H1 (cell line): ENCODE measurements around the gene C19orf44. TPM values are rescaled to one million over a fixed set of nuclear protein-coding genes. Genes with fewer than 3 reads are reported as not detected.

Experiments used
- CTCF ChIA-PET: fragments of 300-600 bp; sonication (Branson Sonifier 250); formaldehyde crosslinking; loops from one replicate; lab custom pipeline; 2021; ENCODE audit not compliant: partially characterized antibody; lab: Charles Lee
- POLR2A ChIA-PET: fragments of 300-600 bp; sonication (Branson Sonifier 250); formaldehyde crosslinking; loops from one replicate; lab custom pipeline; 2021; ENCODE audit warnings: inconsistent platforms; ENCODE audit not compliant: partially characterized antibody; lab: Charles Lee
- DNase-seq, 2 experiments: peaks; one replicate each; pipeline versions ENCODE4 v3.0.0 to v3.0.0-alpha.2; 2010 to 2022; ENCODE audit warnings: low spot score in 2 of 2, low read depth in 1 of 2, mixed read lengths in 1 of 2
- FAIRE-seq: peaks from 2 replicates; lab custom pipeline; 2011; peaks lifted over from hg19 to GRCh38; lab: Jason Lieb, UNC
- H2AFZ ChIP-seq: 2 replicates; pipeline ENCODE4 v1.8.1; 2012; ENCODE audit warnings: low read length, inconsistent platforms
- H2AK5ac ChIP-seq: 2 replicates; pipeline ENCODE4 v1.6.1; 2013; ENCODE audit warnings: low read depth, low read length
- H2BK120ac ChIP-seq: replicated peaks from 2 replicates; pipeline ENCODE3; 2013; ENCODE audit warnings: low read depth, low read length, inconsistent platforms
- H2BK12ac ChIP-seq: 2 replicates; pipeline ENCODE4 v1.6.1; 2013; ENCODE audit warnings: low read depth, low read length
- H2BK15ac ChIP-seq: 2 replicates; pipeline ENCODE4 v1.6.1; 2013; ENCODE audit warnings: low read length
- H2BK20ac ChIP-seq: 2 replicates; pipeline ENCODE4 v1.6.1; 2013; ENCODE audit warnings: low read length
- H2BK5ac ChIP-seq: 2 replicates; pipeline ENCODE4 v1.6.1; 2013; ENCODE audit warnings: low read depth, low read length
- H3K14ac ChIP-seq: 2 replicates; pipeline ENCODE4 v1.6.1; 2013; ENCODE audit warnings: inconsistent platforms; ENCODE audit not compliant: insufficient read length
- H3K18ac ChIP-seq: 2 replicates; pipeline ENCODE4 v1.6.1; 2013; ENCODE audit warnings: low read length; ENCODE audit errors: extremely low read depth
- H3K23ac ChIP-seq: 2 replicates; pipeline ENCODE4 v1.6.1; 2013; ENCODE audit warnings: inconsistent platforms; ENCODE audit not compliant: insufficient read length
- H3K23me2 ChIP-seq: 2 replicates; pipeline ENCODE4 v1.6.1; 2013; ENCODE audit warnings: low read depth, low read length
- H3K27ac ChIP-seq: 2 replicates; pipeline ENCODE4 v1.6.1; 2011; ENCODE audit warnings: low read depth, low read length, inconsistent platforms
- H3K27me3 ChIP-seq, 4 experiments: replicated peaks in 1 of 4; 1 replicate in 1 of 4; 2 replicates in 3 of 4; pipeline versions ENCODE4 v1.6.1 to v1.8.1; 2011 to 2013; ENCODE audit warnings: low read length in 3 of 4, mild to moderate bottlenecking in 3 of 4, inconsistent platforms in 2 of 4, mixed read lengths in 2 of 4, moderate library complexity in 1 of 4; ENCODE audit not compliant: control insufficient read depth in 3 of 4, insufficient read depth in 3 of 4; ENCODE audit errors: extremely low read depth in 1 of 4
- H3K36me3 ChIP-seq, 4 experiments: 2 replicates each; pipeline versions ENCODE4 v1.6.1 to v1.8.1; 2011 to 2013; ENCODE audit warnings: mild to moderate bottlenecking in 4 of 4, low read length in 3 of 4, moderate library complexity in 2 of 4, control low read depth in 1 of 4, inconsistent platforms in 1 of 4; ENCODE audit not compliant: insufficient read depth in 4 of 4, control insufficient read depth in 2 of 4
- H3K4ac ChIP-seq: replicated peaks from 2 replicates; pipeline ENCODE3; 2013; ENCODE audit warnings: low read length, low read depth, mixed read lengths, inconsistent platforms; ENCODE audit not compliant: insufficient read length
- H3K4me1 ChIP-seq, 4 experiments: replicated peaks in 1 of 4; 1 replicate in 1 of 4; 2 replicates in 3 of 4; pipeline versions ENCODE4 v1.6.1 to v1.8.1; 2011 to 2013; ENCODE audit warnings: low read length in 3 of 4, inconsistent platforms in 2 of 4, mixed read lengths in 1 of 4; ENCODE audit not compliant: insufficient read depth in 4 of 4, control insufficient read depth in 3 of 4
- H3K4me2 ChIP-seq, 2 experiments: 2 replicates each; pipeline versions ENCODE4 v1.6.1 to v1.8.1; 2011 to 2013; ENCODE audit warnings: low read depth in 2 of 2, low read length in 2 of 2, control low read depth in 1 of 2, inconsistent platforms in 1 of 2, mild to moderate bottlenecking in 1 of 2; ENCODE audit not compliant: insufficient read depth in 1 of 2
- H3K4me3 ChIP-seq, 4 experiments: fragments of 200-600, 300-600 bp in 1 of 4; sonication (generic), shearing (Covaris generic), sonication (Bioruptor Twin) in 1 of 4; 2 replicates each; pipeline versions ENCODE4 v1.5.1 to v1.8.1; 2011 to 2016; ENCODE audit warnings: low read length in 4 of 4, low read depth in 3 of 4, control low read depth in 2 of 4, inconsistent platforms in 2 of 4, mild to moderate bottlenecking in 2 of 4, mixed read lengths in 1 of 4, moderate library complexity in 1 of 4; ENCODE audit not compliant: insufficient read depth in 2 of 4; ENCODE audit errors: extremely low read depth in 1 of 4
- H3K56ac ChIP-seq: replicated peaks from 2 replicates; pipeline ENCODE3; 2013; ENCODE audit warnings: low read depth, mild to moderate bottlenecking, mixed read lengths, low read length, inconsistent platforms; ENCODE audit not compliant: insufficient read length
- H3K79me1 ChIP-seq: 2 replicates; pipeline ENCODE4 v1.6.1; 2013; ENCODE audit warnings: low read depth, low read length, control low read depth
- H3K79me2 ChIP-seq, 2 experiments: 2 replicates each; pipeline versions ENCODE4 v1.6.1 to v1.8.1; 2012 to 2013; ENCODE audit warnings: low read length in 2 of 2, mild to moderate bottlenecking in 2 of 2, inconsistent platforms in 1 of 2; ENCODE audit not compliant: insufficient read depth in 2 of 2, control insufficient read depth in 1 of 2
- H3K9ac ChIP-seq, 4 experiments: replicated peaks in 1 of 4; 1 replicate in 1 of 4; 2 replicates in 3 of 4; pipeline versions ENCODE4 v1.6.1 to v1.8.1; 2011 to 2013; ENCODE audit warnings: low read depth in 3 of 4, low read length in 3 of 4, control low read depth in 2 of 4, mild to moderate bottlenecking in 2 of 4, moderate library complexity in 2 of 4, inconsistent platforms in 1 of 4; ENCODE audit errors: extremely low read depth in 1 of 4
- H3K9me3 ChIP-seq, 2 experiments: 2 replicates each; pipeline versions ENCODE4 v1.6.1 to v1.8.1; 2012 to 2013; ENCODE audit warnings: mild to moderate bottlenecking in 2 of 2, moderate library complexity in 2 of 2, control low read depth in 1 of 2, inconsistent platforms in 1 of 2, low read depth in 1 of 2, low read length in 1 of 2, mixed read lengths in 1 of 2; ENCODE audit not compliant: insufficient read depth in 2 of 2
- H4K20me1 ChIP-seq, 2 experiments: replicated peaks in 1 of 2; 2 replicates each; pipeline versions ENCODE3 to v1.8.1; 2011 to 2013; ENCODE audit warnings: inconsistent platforms in 2 of 2, low read length in 2 of 2, mild to moderate bottlenecking in 1 of 2; ENCODE audit not compliant: insufficient read depth in 2 of 2, control insufficient read depth in 1 of 2
- H4K5ac ChIP-seq: 2 replicates; pipeline ENCODE4 v1.6.1; 2013; ENCODE audit warnings: low read length, low read depth, mixed read lengths, inconsistent platforms; ENCODE audit not compliant: insufficient read length
- H4K8ac ChIP-seq: 2 replicates; pipeline ENCODE4 v1.8.0; 2013; ENCODE audit warnings: mild to moderate bottlenecking, moderate library complexity, low read length, inconsistent platforms; ENCODE audit not compliant: insufficient read depth; ENCODE audit errors: extremely low read depth
- H4K91ac ChIP-seq: replicated peaks from 2 replicates; pipeline ENCODE3; 2013; ENCODE audit warnings: low read length, mixed read lengths, inconsistent platforms; ENCODE audit not compliant: insufficient read length
- CREB1 ChIP-seq: IDR thresholded peaks from 2 replicates; pipeline ENCODE4 v1.6.1; 2012; ENCODE audit warnings: inconsistent platforms
- EGR1 ChIP-seq: IDR thresholded peaks from 2 replicates; pipeline ENCODE4 v1.6.1; 2011; ENCODE audit warnings: low read depth, low read length, borderline replicate concordance
- JUND ChIP-seq: IDR thresholded peaks from 2 replicates; pipeline ENCODE4 v1.6.1; 2011; ENCODE audit warnings: mild to moderate bottlenecking, improper control_type of control experiment, low read length
- MAFK ChIP-seq: IDR thresholded peaks from 2 replicates; pipeline ENCODE4 v1.6.1; 2012; ENCODE audit warnings: low read depth, mild to moderate bottlenecking, improper control_type of control experiment, low read length
- POU5F1 ChIP-seq: IDR thresholded peaks from 2 replicates; pipeline ENCODE4 v1.6.1; 2011; ENCODE audit warnings: low read depth, mild to moderate bottlenecking, low read length, moderate library complexity
- RXRA ChIP-seq: IDR thresholded peaks from 2 replicates; pipeline ENCODE4 v1.6.1; 2011; ENCODE audit warnings: low read depth, mild to moderate bottlenecking, low read length, moderate library complexity; ENCODE audit not compliant: insufficient read depth
- SIRT6 ChIP-seq: IDR thresholded peaks from one replicate; pipeline ENCODE4 v1.7.1; 2012; ENCODE audit warnings: low read length, inconsistent platforms
- TCF12 ChIP-seq: IDR thresholded peaks from 2 replicates; pipeline ENCODE4 v1.6.1; 2011; ENCODE audit warnings: low read depth, mild to moderate bottlenecking, low read length
- WGBS, 2 experiments: shearing (Covaris generic) in 1 of 2; methylation state at CpG; one replicate each; pipeline versions ENCODE4 v1.1.6 to v1.1.7; 2013 to 2015; ENCODE audit warnings: low lambda C conversion rate in 2 of 2, mixed read lengths in 2 of 2, inconsistent platforms in 1 of 2, low coverage in 1 of 2, missing lambda C conversion rate in 1 of 2; ENCODE audit not compliant: insufficient replicate concordance in 2 of 2, insufficient coverage in 1 of 2, insufficient read length in 1 of 2; ENCODE audit errors: extremely low coverage in 1 of 2, missing lambda C conversion rate in 1 of 2; 5-methylcytosine and 5-hydroxymethylcytosine counted together
- polyA plus RNA-seq, 7 experiments: library from polyadenylated mRNA; depleted of rRNA in 3 of 7; stranded (reverse) in 5 of 7; unstranded in 2 of 7; fragments of >200 nt in 5 of 7; fragments of 200-250 nt in 2 of 7; gene quantifications; 1 replicate in 5 of 7; 2 replicates in 1 of 7; 4 replicates in 1 of 7; pipeline versions ENCODE4 v1.2.1 to v1.2.3, GENCODE V29; 2011 to 2013; ENCODE audit warnings: missing spikeins in 2 of 7, mixed read lengths in 2 of 7
- total RNA-seq: library from RNA; stranded (reverse); fragmentation: NEBNext Ultra II Directional; extraction: Animal tissue kit (Norgen Biotek cat#: 25700); gene quantifications from 2 replicates; pipeline ENCODE4 v1.2.1, GENCODE V29; 2021
- TF ChIP-seq, protein P1 (sequence below): IDR thresholded peaks from 2 replicates; pipeline ENCODE4 v1.6.1; 2012; ENCODE audit warnings: inconsistent platforms

The C19orf44 gene
- total and polyA plus RNA-seq, 2 of the 8 experiments (the other 6 are each of a cell fraction or from before 2014, with no cell fraction given), result 2.1 to 4.5 TPM

DNA sequence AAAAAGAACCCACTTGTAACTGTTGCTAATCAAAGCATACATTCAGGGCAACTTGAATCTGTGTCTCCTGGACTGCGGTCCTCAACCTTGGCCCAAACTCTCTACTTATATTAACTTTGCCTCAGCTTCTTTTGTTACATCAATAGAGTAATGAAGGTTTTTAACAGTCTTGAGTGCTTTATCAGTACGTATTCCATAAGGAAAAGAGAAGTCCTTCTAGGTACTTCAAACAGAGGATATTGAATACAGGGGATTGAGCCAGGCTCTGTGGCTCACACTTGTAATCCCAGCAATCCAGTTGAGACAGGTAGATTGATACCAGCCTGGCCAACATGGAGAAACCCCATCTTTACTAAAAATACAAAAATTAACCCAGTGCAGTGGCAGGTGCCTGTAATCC, 23.2 kb upstream of the C19orf44 start:
- Histone ChIP-seq H3K9ac (no peak overlapping the region), H2BK20ac (no peak overlapping the region), H2AFZ (no peak overlapping the region), H4K8ac (no peak overlapping the region), H3K27me3 (no peaks in the 10 kb centered on the region), H3K36me3 (no peaks in the 10 kb centered on the region), H2BK5ac (no peak overlapping the region), H3K4ac (no peak overlapping the region), H3K79me2 (peaks cover 12 to 33% of the 10 kb centered on the region in 2 experiments), H3K18ac (no peak overlapping the region), H3K56ac (no peak overlapping the region), H3K23ac (no peak overlapping the region), H3K4me1 (peaks cover 0 to 6% (median 0%) of the 10 kb centered on the region in 4 experiments; a peak in 4 of 7 replicates), H3K14ac (no peak overlapping the region), H2BK120ac (no peak overlapping the region), H4K5ac (no peak overlapping the region), H3K4me2 (no peak overlapping the region; a peak in 1 of 4 replicates), H3K4me3 (no peak overlapping the region), H3K27ac (no peak overlapping the region), H3K9me3 (peaks cover 0 to 5% of the 10 kb centered on the region in 2 experiments; a peak in 1 of 4 replicates), H4K20me1 (peaks cover 1 to 10% of the 10 kb centered on the region in 2 experiments), H3K23me2 (peaks cover 8% of the 10 kb centered on the region; the same call in 1 of the 2 replicates), H2BK15ac (no peak overlapping the region), H2AK5ac (no peak overlapping the region), H2BK12ac (no peak overlapping the region), H3K79me1 (peaks cover 12% of the 10 kb centered on the region), H4K91ac (no peak overlapping the region)
- POLR2A ChIA-PET, result interaction anchor here (0.6 to 2.1 kb wide), 6 partner anchors 8 to 121 kb away, joined by 3 to 6 read pairs (median 4); partner anchors contain the start of genes C19orf44 and CALR3
- 66% methylated on average over 2 of the region's 2 CpGs; no CpG with 5 or more reads in 1 of the 2 experiments for WGBS, 2 experiments
- FAIRE-seq, result no peak
- DNase-seq, result no peak
- CTCF ChIA-PET, result interaction anchor here (0.9 to 1.8 kb wide), 3 partner anchors 20 to 45 kb away, joined by 3 to 4 read pairs (median 3); no protein-coding TSS in a partner anchor
- no peak for TF ChIP-seq TCF12
- TF ChIP-seq POU5F1, result no peak
- no peak for TF ChIP-seq SIRT6
- TF ChIP-seq RXRA, result no peak
- TF ChIP-seq CREB1, result no peak
- TF ChIP-seq JUND, result no peak
- TF ChIP-seq, protein P1, sequence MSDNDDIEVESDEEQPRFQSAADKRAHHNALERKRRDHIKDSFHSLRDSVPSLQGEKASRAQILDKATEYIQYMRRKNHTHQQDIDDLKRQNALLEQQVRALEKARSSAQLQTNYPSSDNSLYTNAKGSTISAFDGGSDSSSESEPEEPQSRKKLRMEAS, result no peak
- no peak for TF ChIP-seq MAFK
- no peak for TF ChIP-seq EGR1
